OCI-LY7 (cell line): ENCODE measurements around the gene ATP11C. TPM values are rescaled to one million over a fixed set of nuclear protein-coding genes. Genes with fewer than 3 reads are reported as not detected.

ENCODE experiments used
- BruUV-seq: library from RNA; stranded (reverse); fragments of 400-500 nt; replicated peaks from 2 replicates; lab custom pipeline; 2021; lab: Mats Ljungman, UMichigan
- CTCF ChIA-PET: fragments of 300-600 bp; sonication (Branson Sonifier 250); formaldehyde crosslinking; loops from one replicate; lab custom pipeline; 2022; ENCODE audit warnings: antibody characterized with exemption; ENCODE audit not compliant: unreplicated experiment; lab: Charles Lee
- POLR2A ChIA-PET: fragments of 300-600 bp; sonication (Branson Sonifier 250); formaldehyde crosslinking; loops from one replicate; lab custom pipeline; 2022; ENCODE audit warnings: antibody characterized with exemption; lab: Charles Lee
- DNase-seq: peaks from one replicate; pipeline ENCODE4 v3.0.0-alpha.2; 2015; ENCODE audit warnings: low spot score
- H2AFZ ChIP-seq: fragments of 200-600 bp; sonication (generic), shearing (Covaris generic); 2 replicates; pipeline ENCODE4 v1.6.1; 2014; ENCODE audit warnings: mild to moderate bottlenecking, antibody characterized with exemption, low read length, moderate library complexity
- H3K27ac ChIP-seq: fragments of 200-600 bp; sonication (generic); 2 replicates; pipeline ENCODE4 v1.5.1; 2014; ENCODE audit warnings: mixed run types, low read depth, mild to moderate bottlenecking, moderate library complexity, low read length, inconsistent platforms; ENCODE audit not compliant: poor library complexity, severe bottlenecking
- H3K36me3 ChIP-seq: fragments of 200-600 bp; sonication (generic); 2 replicates; pipeline ENCODE4 v1.6.1; 2014; ENCODE audit warnings: mild to moderate bottlenecking, antibody characterized with exemption, low read length, moderate library complexity, mixed read lengths; ENCODE audit not compliant: insufficient read depth
- H3K4me1 ChIP-seq: fragments of 200-600 bp; sonication (generic); 2 replicates; pipeline ENCODE4 v1.5.1; 2014; ENCODE audit warnings: mild to moderate bottlenecking, low read length; ENCODE audit not compliant: insufficient read depth, poor library complexity, severe bottlenecking
- H3K4me2 ChIP-seq: fragments of 200-600 bp; sonication (generic); 2 replicates; pipeline ENCODE4 v1.6.1; 2014; ENCODE audit warnings: mild to moderate bottlenecking, low read length
- H3K4me3 ChIP-seq: fragments of 200-600 bp; sonication (generic); 2 replicates; pipeline ENCODE4 v1.5.1; 2014; ENCODE audit warnings: mild to moderate bottlenecking, low read depth, low read length; ENCODE audit not compliant: poor library complexity, severe bottlenecking
- H3K79me2 ChIP-seq: fragments of 200-600 bp; sonication (generic); 2 replicates; pipeline ENCODE4 v1.6.1; 2016; ENCODE audit warnings: low read depth, mild to moderate bottlenecking, low read length, moderate library complexity, mixed read lengths; ENCODE audit not compliant: insufficient read depth
- H3K9me2 ChIP-seq: fragments of 200-600 bp; sonication (generic); 2 replicates; pipeline ENCODE4 v1.6.1; 2016; ENCODE audit warnings: mild to moderate bottlenecking, low read length, mixed read lengths; ENCODE audit not compliant: insufficient read depth
- H3K9me3 ChIP-seq: fragments of 200-600 bp; sonication (generic); 2 replicates; pipeline ENCODE4 v1.6.1; 2014; ENCODE audit warnings: mild to moderate bottlenecking, mixed run types, low read length, mixed read lengths
- H4K20me1 ChIP-seq: fragments of 200-600 bp; sonication (generic); 2 replicates; pipeline ENCODE4 v1.6.1; 2014; ENCODE audit warnings: mild to moderate bottlenecking, antibody characterized with exemption, low read length, moderate library complexity, mixed read lengths; ENCODE audit not compliant: insufficient read depth
- CTCF ChIP-seq: fragments of 200-600 bp; sonication (generic); conservative IDR thresholded peaks from 2 replicates; pipeline ENCODE4 v1.5.1; 2014; ENCODE audit warnings: mild to moderate bottlenecking, antibody characterized with exemption, low read length, moderate library complexity, mixed read lengths
- EZH2phosphoT487 ChIP-seq: fragments of 200-600 bp; sonication (generic); IDR thresholded peaks from 2 replicates; pipeline ENCODE4 v1.6.1; 2018; ENCODE audit warnings: low read depth, borderline replicate concordance, mild to moderate bottlenecking, mixed run types, antibody characterized with exemption, low read length, moderate library complexity, mixed read lengths
- intact Hi-C: fragments of 100-400 bp; cut with micrococcal nuclease; formaldehyde crosslinking; loops from one replicate; pipeline ENCODE4 v1.10.0; 2022; ENCODE audit not compliant: unreplicated experiment
- total RNA-seq, 2 experiments: library from RNA; depleted of rRNA in 1 of 2; stranded (reverse); fragments of >200 nt in 1 of 2; shearing (Covaris generic) in 1 of 2; gene quantifications; 2 replicates each; pipeline ENCODE4 v1.2.3, GENCODE V29; 2014 to 2022

ATP11C gene
- total RNA-seq, 2 experiments from 2014 or later, result 20.9 to 25.2 TPM

- H3K4me3 ChIP-seq, result no peak overlapping the region
- H3K4me1 ChIP-seq, result peaks cover 16% of the 10 kb centered on the region
- H3K9me2 ChIP-seq, result no peaks in the 10 kb centered on the region
- TF ChIP-seq EZH2phosphoT487 (no peak), CTCF (no peak)
- no peaks in the 10 kb centered on the region; the same call in 1 of the 2 replicates for H3K36me3 ChIP-seq
- no peak overlapping the region for H3K27ac ChIP-seq
- BruUV-seq, result no TSS peak
- no peaks in the 10 kb centered on the region for H3K9me3 ChIP-seq
- intact Hi-C loops, result no loop called here
- no peaks in the 10 kb centered on the region for H3K79me2 ChIP-seq
- POLR2A ChIA-PET, result no interaction called here
- no peak overlapping the region for H2AFZ ChIP-seq
- DNase-seq, result no peak
- H3K4me2 ChIP-seq, result no peak overlapping the region
- H4K20me1 ChIP-seq, result no peaks in the 10 kb centered on the region
- CTCF ChIA-PET, result no interaction called here
These were observed 104.8 kb downstream of the ATP11C start for GRCh38 chrX:139828033-139828432.

- no peaks in the 10 kb centered on the region for H3K79me2 ChIP-seq
- TF ChIP-seq CTCF (no peak), EZH2phosphoT487 (no peak)
- intact Hi-C loops, result no loop called here
- no peak overlapping the region for H3K4me3 ChIP-seq
- CTCF ChIA-PET, result no interaction called here
- no TSS peak for BruUV-seq
- no peak overlapping the region for H3K4me2 ChIP-seq
- H3K4me1 ChIP-seq, result peaks cover 4% of the 10 kb centered on the region
- H3K9me3 ChIP-seq, result no peaks in the 10 kb centered on the region
- H4K20me1 ChIP-seq, result no peaks in the 10 kb centered on the region
- DNase-seq, result no peak
- POLR2A ChIA-PET, result interaction anchor here (0.5 kb wide), 1 partner anchor 1584 kb away, joined by 3 read pairs; no protein-coding TSS in a partner anchor
- H3K36me3 ChIP-seq, result no peaks in the 10 kb centered on the region; the same call in 1 of the 2 replicates
- H2AFZ ChIP-seq, result no peak overlapping the region
- no peaks in the 10 kb centered on the region for H3K9me2 ChIP-seq
- no peak overlapping the region for H3K27ac ChIP-seq
These were observed 106.5 kb downstream of the ATP11C start for GRCh38 chrX:139826065-139827044.

GRCh38 chrX:139825618-139826017 lies 107.2 kb downstream of the ATP11C start:
- Histone ChIP-seq H2AFZ (no peak overlapping the region), H3K9me3 (no peaks in the 10 kb centered on the region), H3K27ac (no peak overlapping the region), H3K36me3 (no peaks in the 10 kb centered on the region; the same call in 1 of the 2 replicates), H3K4me2 (no peak overlapping the region), H3K4me3 (no peak overlapping the region), H3K79me2 (no peaks in the 10 kb centered on the region), H4K20me1 (no peaks in the 10 kb centered on the region), H3K9me2 (no peaks in the 10 kb centered on the region), H3K4me1 (no peaks in the 10 kb centered on the region)
- BruUV-seq, result no TSS peak
- no peak for DNase-seq
- ChIA-PET POLR2A (interaction anchor here (0.5 to 1.1 kb wide), 3 partner anchors 10 to 1584 kb away, joined by 3 to 5 read pairs (median 4); no protein-coding TSS in a partner anchor), CTCF (no interaction called here)
- intact Hi-C loops, result no loop called here
- TF ChIP-seq EZH2phosphoT487 (no peak), CTCF (no peak)
